ENCODE data around the gene KCNJ3. TPM values are rescaled to one million over a fixed set of nuclear protein-coding genes. Genes with fewer than 3 reads are reported as not detected.
A peak's percentile ranks its signal among the peaks of the same experiment; 100 is the strongest.

Gene KCNJ3
- total RNA-seq, 3 donors from 2014 or later: 0.29 to 0.54 (median 0.38) TPM

- ATAC-seq: no peak
- no peaks in the 10 kb centered on the region for H3K36me3 ChIP-seq (ENCODE audit: low read depth)
- TF ChIP-seq CTCF (IDR thresholded peaks at IDR 0.05): no peak
- H3K9me3 ChIP-seq: no peaks in the 10 kb centered on the region
- no peak overlapping the region for H3K4me3 ChIP-seq
- no peaks in the 10 kb centered on the region for H3K4me1 ChIP-seq (ENCODE audit: low read depth)
- no peak for DNase-seq
- intact Hi-C loops (cut with DNase I, micrococcal nuclease): no loop called here
Observed at GRCh38 chr2:154720651-154721050, 22.2 kb downstream of the KCNJ3 start.

DNA sequence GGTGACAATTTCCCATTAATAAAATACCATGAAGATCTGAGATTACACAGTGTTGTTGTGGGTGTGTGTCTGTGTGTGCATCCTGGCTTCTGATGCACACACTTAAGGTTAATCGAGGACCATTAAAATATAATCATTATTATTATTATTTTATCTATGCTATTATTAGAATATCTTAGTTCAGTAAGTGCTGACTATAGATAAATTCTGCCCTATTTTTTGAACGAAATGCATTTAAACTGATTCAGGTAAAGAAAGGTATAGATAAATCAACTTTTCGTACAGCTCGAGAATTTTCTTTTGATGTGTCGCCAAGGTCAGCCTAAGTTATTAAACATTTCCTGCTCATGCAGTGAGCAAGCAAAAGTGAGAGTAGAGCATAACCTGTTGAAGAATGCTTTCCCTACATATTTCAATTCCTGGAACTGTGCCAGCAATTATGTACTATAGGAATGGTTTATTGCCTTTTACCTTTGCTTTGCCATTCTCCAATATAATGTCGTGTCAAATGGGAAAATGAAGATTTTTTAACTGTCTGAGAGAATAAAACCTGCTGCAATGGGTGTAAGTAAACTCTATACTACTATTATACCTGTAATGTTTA lies 25.8 kb downstream of the KCNJ3 start:
- no peak overlapping the region for H3K4me3 ChIP-seq
- intact Hi-C loops (cut with DNase I, micrococcal nuclease): no loop called here
- no peaks in the 10 kb centered on the region for H3K9me3 ChIP-seq
- no peaks in the 10 kb centered on the region for H3K36me3 ChIP-seq (ENCODE audit: low read depth)
- peak; percentile 71 for ATAC-seq
- peak in 1 of 3 donors; percentile 10 for DNase-seq
- TF ChIP-seq CTCF (IDR thresholded peaks at IDR 0.05): no peak
- no peaks in the 10 kb centered on the region for H3K4me1 ChIP-seq (ENCODE audit: low read depth)

- Histone ChIP-seq H3K4me3 (no peak overlapping the region), H3K36me3 (ENCODE audit: low read depth) (no peaks in the 10 kb centered on the region), H3K9me3 (no peaks in the 10 kb centered on the region), H3K4me1 (ENCODE audit: low read depth) (no peaks in the 10 kb centered on the region)
- ATAC-seq (no peak), DNase-seq (no peak)
- TF ChIP-seq CTCF (IDR thresholded peaks at IDR 0.05): no peak
- intact Hi-C loops (cut with DNase I, micrococcal nuclease): no loop called here
Observed at GRCh38 chr2:154740361-154740760, 41.9 kb downstream of the KCNJ3 start.

- H3K4me1 ChIP-seq (ENCODE audit: low read depth): no peaks in the 10 kb centered on the region
- H3K9me3 ChIP-seq: no peaks in the 10 kb centered on the region
- DNase-seq (no peak), ATAC-seq (no peak)
- no peak overlapping the region for H3K4me3 ChIP-seq
- intact Hi-C loops (cut with DNase I, micrococcal nuclease): no loop called here
- H3K36me3 ChIP-seq (ENCODE audit: low read depth): no peaks in the 10 kb centered on the region
- TF ChIP-seq CTCF (IDR thresholded peaks at IDR 0.05): no peak
Observed at GRCh38 chr2:154758871-154759270, 60.4 kb downstream of the KCNJ3 start.

- intact Hi-C loops (cut with DNase I, micrococcal nuclease): no loop called here
- Histone ChIP-seq H3K4me1 (ENCODE audit: low read depth) (no peaks in the 10 kb centered on the region), H3K9me3 (no peaks in the 10 kb centered on the region), H3K36me3 (ENCODE audit: low read depth) (no peaks in the 10 kb centered on the region), H3K4me3 (no peak overlapping the region)
- TF ChIP-seq CTCF (IDR thresholded peaks at IDR 0.05): no peak
- no peak for ATAC-seq
- no peak for DNase-seq
Observed at GRCh38 chr2:154762638-154763037, 64.1 kb downstream of the KCNJ3 start.

Measured in mucosa of descending colon (tissue), 3 donors.